PFSK-1 (cell line): ENCODE results near the gene NAB1.

Source experiments
- FOXP2 ChIP-seq: optimal IDR thresholded peaks from 2 replicates; pipeline ENCODE3; 2011; ENCODE audit warnings: borderline replicate concordance, control low read depth, inconsistent platforms; ENCODE audit not compliant: insufficient read depth; ENCODE audit errors: extremely low read length, extremely low read depth
- POLR2AphosphoS5 ChIP-seq: IDR thresholded peaks from 2 replicates; pipeline ENCODE4 v1.6.1; 2012; ENCODE audit warnings: low read depth, mild to moderate bottlenecking, control low read depth, low read length, moderate library complexity
- TAF1 ChIP-seq: IDR thresholded peaks from 2 replicates; pipeline ENCODE4 v1.6.1; 2012; ENCODE audit warnings: low read length, control low read depth, borderline replicate concordance; ENCODE audit not compliant: insufficient read depth

DNA sequence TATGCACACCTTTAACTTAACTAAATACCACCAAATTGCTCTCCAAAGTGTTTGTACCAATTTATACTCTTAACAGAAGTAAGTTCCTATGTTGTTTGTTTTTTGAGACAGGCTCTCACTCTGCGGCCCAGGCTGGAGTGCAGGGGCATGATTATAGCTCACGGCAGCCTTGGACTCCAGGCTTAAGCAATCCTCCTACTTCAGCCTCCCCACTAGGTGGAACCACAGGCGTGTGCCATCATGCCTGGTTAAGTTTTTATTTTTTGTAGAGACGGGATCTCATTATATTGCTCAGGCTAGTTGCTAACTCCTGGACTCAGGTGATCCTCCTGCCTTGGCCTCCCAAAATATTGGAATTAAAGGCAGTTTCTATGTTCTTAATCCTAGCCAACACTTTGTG lies 13.1 kb upstream of the NAB1 start:
- no peak for TF ChIP-seq POLR2AphosphoS5
- no peak for TF ChIP-seq TAF1
- no peak for TF ChIP-seq FOXP2
